Stimulated activated naive CD4-positive, alpha-beta T cell (primary cell): ENCODE data around the gene SPATA4.

Experiments used
- DNase-seq, 6 experiments: peaks; one replicate each; lab custom pipeline; 2025; lab: John Stamatoyannopoulos, UW

Gene SPATA4

GRCh38 chr4:176189891-176190795, 5.2 kb downstream of the SPATA4 start:
- no peak for DNase-seq

DNA sequence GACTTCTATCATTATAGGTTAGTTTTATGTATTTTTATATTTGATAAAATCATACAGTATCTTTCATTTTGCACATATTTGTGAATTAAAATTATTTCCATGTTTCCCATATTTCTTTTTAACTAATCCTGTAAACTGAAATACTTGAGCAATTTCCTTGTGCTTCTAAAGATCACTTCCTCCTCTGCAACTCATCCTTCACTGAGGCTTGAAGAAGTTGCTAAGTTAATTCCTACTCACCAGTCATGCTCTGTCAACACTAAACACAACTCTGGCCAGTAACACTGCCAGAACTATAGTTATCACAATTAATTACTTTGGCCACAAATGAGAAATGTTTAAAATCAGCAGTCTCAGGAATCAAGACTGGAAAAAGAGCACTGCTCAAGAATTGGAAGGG, 6.7 kb downstream of the SPATA4 start:
- no peak for DNase-seq

DNA sequence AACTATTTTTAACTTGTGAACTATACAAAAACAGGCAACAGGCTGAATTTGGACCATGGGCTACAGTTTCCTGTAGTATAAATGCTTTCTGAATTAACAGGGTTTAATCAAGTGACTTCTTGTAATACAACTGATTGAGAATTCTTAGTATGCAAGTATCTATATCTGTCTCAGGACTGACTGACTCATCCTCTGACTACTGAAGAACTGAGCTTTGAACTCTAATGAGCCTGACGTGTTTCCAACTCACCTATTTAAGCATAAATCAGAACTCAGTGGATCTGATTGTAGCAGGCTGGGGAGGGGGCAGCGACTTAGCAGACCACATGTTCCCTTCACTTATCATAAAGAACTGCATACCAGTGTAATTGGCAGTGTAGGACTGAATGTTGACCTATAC, 7.8 kb downstream of the SPATA4 start:
- no peak for DNase-seq

- DNase-seq, result no peak
These were observed 8.6 kb downstream of the SPATA4 start for GRCh38 chr4:176186671-176187395.

- DNase-seq, result no peak
These were observed 9.3 kb downstream of the SPATA4 start for GRCh38 chr4:176186067-176186466.

DNA sequence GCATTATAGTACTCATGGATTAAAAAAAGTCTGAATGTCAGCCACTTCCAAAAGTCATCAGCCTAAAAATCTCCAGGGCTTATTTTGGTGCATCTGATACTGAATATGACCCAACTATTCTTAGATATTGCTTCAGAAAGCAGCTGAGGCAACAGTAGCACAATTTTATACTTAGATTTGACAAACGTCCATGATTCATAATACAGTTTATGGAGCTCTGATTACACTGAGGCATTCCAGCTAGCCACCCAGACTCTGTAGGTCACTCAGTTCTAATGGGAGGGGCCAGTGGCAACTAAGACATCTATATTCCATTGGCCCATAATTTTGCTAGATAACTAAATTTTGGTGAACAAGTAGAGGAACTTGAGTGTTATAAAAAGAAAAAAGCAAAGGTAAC, 10.3 kb downstream of the SPATA4 start:
- no peak for DNase-seq

- no peak for DNase-seq
These were observed 32.3 kb downstream of the SPATA4 start for GRCh38 chr4:176163041-176163440.

DNA sequence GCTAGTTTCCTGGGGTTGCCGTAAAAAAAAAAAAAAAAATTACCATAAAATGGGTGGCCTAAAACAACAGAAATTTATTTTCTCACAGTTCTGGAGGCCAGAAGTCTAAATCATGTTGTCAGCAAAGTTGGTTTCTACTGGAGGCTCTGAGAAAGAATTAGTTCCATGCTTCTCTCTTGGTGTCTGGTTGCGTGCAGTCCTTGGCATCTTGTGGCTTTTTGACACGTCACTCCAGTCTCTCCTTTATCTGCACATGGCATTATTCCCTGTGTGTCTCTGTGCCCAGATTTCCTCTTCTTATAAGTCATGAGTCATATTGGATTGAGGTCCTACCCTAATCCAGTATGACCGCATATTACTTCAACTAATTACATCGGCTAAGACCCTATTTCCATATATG, 38.7 kb downstream of the SPATA4 start:
- DNase-seq, result no peak

DNA sequence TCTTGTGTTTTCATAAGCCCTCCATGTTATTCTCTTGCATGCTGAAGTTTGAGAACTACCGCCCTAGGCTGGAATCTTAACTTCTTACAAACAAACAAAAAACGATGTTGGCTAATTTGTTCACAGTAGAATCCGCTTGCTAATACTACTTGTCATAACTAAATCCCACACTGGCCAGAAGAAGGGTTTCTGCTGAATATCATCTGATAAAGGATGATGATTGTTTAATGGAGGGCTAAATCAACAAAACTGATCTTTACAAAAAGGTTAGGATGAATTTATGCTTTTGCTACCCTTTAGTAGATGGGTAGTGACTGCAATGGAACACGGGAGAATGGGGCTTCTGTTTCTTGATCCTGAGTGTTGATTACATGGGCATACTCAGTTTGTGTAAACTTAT, 42.3 kb downstream of the SPATA4 start:
- DNase-seq, result no peak

DNA sequence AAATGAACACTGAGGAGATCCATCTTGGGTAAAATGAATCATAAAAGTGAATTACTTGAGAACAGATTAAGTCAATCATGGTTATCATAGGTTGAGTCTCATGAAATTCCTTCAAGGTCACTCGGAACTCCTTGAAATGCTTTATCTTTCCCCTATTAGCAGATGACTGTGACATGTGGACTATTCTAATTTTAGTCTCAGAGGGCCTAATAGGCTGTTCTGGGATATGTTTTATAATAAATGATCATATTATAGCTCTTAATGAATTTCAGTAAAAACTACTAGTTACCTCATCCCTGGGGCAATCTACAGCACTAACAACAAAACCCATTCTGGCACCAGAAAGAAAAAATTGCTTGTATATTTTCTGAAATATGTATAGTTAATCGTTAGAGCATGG, 44.7 kb downstream of the SPATA4 start:
- no peak for DNase-seq

DNA sequence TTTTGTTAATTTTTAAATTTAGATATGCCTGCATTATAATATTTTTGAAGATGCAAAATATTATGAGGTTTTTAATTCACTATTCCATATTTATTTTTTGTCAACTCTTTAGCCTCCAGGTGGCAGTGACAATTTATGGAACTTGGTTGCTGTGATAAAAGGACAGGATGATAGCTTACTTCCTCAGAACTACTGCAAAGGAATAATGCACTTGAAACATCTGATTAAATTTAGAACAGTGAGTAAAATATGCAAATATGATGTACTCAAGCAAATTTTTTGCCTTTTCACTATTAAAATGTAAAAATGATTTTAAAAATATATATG, 45.1 kb downstream of the SPATA4 start:
- DNase-seq, result no peak

- DNase-seq, result no peak
These were observed 45.6 kb downstream of the SPATA4 start for GRCh38 chr4:176149680-176150355.

GRCh38 chr4:176142253-176142652, 53.1 kb downstream of the SPATA4 start:
- no peak for DNase-seq

DNA sequence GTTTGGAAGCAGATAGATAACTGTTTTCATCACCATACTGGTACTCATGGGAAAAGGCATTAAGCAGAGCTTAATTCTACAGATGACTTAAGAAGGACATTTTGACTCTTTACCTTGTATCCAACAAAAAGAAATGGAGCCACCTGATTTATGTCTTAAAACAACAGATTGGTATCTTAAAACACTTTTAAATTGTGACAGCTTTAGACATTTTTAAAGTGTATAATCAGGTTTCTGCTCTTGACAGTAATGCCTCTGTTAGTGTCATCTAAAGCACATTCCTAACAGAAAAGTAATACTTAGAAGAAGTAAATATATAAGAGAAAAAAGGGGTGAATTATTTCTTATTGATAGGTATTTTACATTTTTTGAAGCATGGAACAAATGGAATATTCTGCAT, 55.9 kb downstream of the SPATA4 start:
- no peak for DNase-seq

GRCh38 chr4:176137631-176138030, 57.8 kb downstream of the SPATA4 start:
- DNase-seq, result no peak

DNA sequence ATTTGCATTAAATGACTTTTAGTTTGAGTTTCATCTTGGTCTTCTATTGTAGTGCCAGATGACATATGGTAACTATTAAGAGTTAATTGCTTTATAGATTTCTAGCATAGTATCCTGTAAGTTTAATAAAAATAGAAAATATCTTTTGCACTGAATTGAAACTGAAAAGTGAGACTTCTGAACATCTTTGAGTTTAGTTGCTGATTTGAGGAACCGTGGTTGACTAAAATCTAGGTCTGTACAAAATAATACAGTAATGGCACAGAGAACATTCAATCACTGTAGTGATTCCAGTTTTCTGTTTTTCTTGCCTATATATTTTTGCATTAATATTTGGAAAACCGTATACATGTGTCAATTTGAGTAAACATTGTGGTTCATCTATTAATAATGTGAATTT, 60.7 kb downstream of the SPATA4 start:
- no peak for DNase-seq
